Vagina (tissue), 2 donors: ENCODE results near the gene ERMAP.

ENCODE experiments used
- CTCF ChIP-seq, 3 experiments: fragments of 450-650 bp in 2 of 3; fragments of 200-600 bp in 1 of 3; sonication (generic) in 1 of 3; IDR thresholded peaks; one replicate each; pipeline ENCODE4 v1.5.1; 2017 to 2019; ENCODE audit warnings: antibody characterized with exemption in 3 of 3, mild to moderate bottlenecking in 2 of 3, moderate library complexity in 2 of 3
- POLR2A ChIP-seq, 2 donors: fragments of 450-650 bp; IDR thresholded peaks; one replicate each; pipeline ENCODE4 v1.6.1; 2017; ENCODE audit warnings: antibody characterized with exemption in 2 of 2, mild to moderate bottlenecking in 2 of 2, moderate library complexity in 2 of 2

- TF ChIP-seq POLR2A (IDR thresholded peaks at IDR 0.05) (no peak), CTCF (IDR thresholded peaks at IDR 0.05) (no peak)
Measured at GRCh38 chr1:42841010-42841409, 24.1 kb downstream of the ERMAP start.
